C4-2B (cell line): ENCODE data around the gene GFOD1.

ENCODE experiments used
- CTCF ChIP-seq: fragments of 450-650 bp; conservative IDR thresholded peaks from 2 replicates; pipeline ENCODE4 v1.5.1; 2017; ENCODE audit warnings: mild to moderate bottlenecking
- ZFX ChIP-seq: fragments of 450-650 bp; IDR thresholded peaks from 2 replicates; pipeline ENCODE4 v1.6.1; 2017

- no peak; the same call in 1 of the 2 replicates for TF ChIP-seq CTCF
- TF ChIP-seq ZFX, result no peak
These were observed 21.6 kb upstream of the GFOD1 start for GRCh38 chr6:13508711-13509705.
